AG04450 (cell line): Measurements from ENCODE around the gene STT3B. TPM values are rescaled to one million over a fixed set of nuclear protein-coding genes. Genes with fewer than 3 reads are reported as not detected.

ENCODE experiments used
- CTCF ChIA-PET: fragments of 300-600, 350-600 bp; formaldehyde crosslinking; extraction: SDS; loops from one replicate; lab custom pipeline; 2022; ENCODE audit warnings: antibody characterized with exemption, inconsistent platforms; lab: Charles Lee
- POLR2A ChIA-PET: fragments of 350-600 bp; formaldehyde crosslinking; extraction: SDS; loops from one replicate; lab custom pipeline; 2021; ENCODE audit warnings: antibody characterized with exemption, inconsistent platforms; lab: Yijun Ruan, JAX
- DNase-seq: peaks from one replicate; pipeline ENCODE4 v3.0.0-alpha.2; 2011; ENCODE audit warnings: low read depth, low spot score
- H3K27ac ChIP-seq: one replicate; pipeline ENCODE4 v1.5.1; 2012; ENCODE audit warnings: low read depth, low read length, control low read depth
- H3K27me3 ChIP-seq: one replicate; pipeline ENCODE4 v1.6.0; 2012; ENCODE audit warnings: low read length; ENCODE audit not compliant: control insufficient read depth, insufficient read depth
- H3K4me3 ChIP-seq: 2 replicates; pipeline ENCODE4 v1.5.1; 2011; ENCODE audit warnings: mild to moderate bottlenecking, low read depth, low read length, control low read depth
- H3K9me3 ChIP-seq: 2 replicates; pipeline ENCODE4 v1.5.1; 2012; ENCODE audit warnings: low read length; ENCODE audit not compliant: control insufficient read depth, insufficient read depth
- polyA plus RNA-seq: library from polyadenylated mRNA; depleted of rRNA; stranded (reverse); fragments of >200 nt; gene quantifications from 2 replicates; pipeline ENCODE4 v1.2.3, GENCODE V29; 2011
- TF ChIP-seq, protein P1 (sequence below): IDR thresholded peaks from 2 replicates; pipeline ENCODE4 v1.5.1; 2011; ENCODE audit warnings: low read depth, low read length, control low read depth, inconsistent platforms

Gene STT3B
- polyA plus RNA-seq, 1 experiment = 112 TPM

DNA sequence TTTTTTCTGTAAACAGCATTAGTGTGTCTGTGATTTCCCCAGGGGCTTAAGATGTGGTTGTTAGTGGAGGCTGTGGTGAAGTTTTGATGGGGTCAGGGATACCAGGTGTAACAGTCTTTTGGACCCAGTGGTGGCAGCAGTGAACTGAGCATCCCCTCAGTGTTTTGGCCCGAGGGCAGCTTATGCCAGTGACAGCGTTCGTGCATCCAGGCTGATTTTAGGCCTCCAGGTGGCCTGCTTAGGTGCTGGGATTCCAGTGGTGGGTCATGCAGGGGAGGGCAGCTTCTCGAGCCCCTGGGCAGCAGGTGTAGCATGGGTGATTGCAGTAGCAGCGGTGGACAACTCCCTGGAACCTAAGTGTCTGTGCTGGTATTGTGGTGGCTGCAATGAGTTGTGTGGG, 29.2 kb downstream of the STT3B start:
- POLR2A ChIA-PET = no interaction called here
- Histone ChIP-seq H3K27me3 (no peaks in the 10 kb centered on the region), H3K9me3 (no peaks in the 10 kb centered on the region; the same call in 1 of the 2 replicates), H3K4me3 (no peak overlapping the region), H3K27ac (no peak overlapping the region)
- no peak for DNase-seq
- TF ChIP-seq, protein P1, sequence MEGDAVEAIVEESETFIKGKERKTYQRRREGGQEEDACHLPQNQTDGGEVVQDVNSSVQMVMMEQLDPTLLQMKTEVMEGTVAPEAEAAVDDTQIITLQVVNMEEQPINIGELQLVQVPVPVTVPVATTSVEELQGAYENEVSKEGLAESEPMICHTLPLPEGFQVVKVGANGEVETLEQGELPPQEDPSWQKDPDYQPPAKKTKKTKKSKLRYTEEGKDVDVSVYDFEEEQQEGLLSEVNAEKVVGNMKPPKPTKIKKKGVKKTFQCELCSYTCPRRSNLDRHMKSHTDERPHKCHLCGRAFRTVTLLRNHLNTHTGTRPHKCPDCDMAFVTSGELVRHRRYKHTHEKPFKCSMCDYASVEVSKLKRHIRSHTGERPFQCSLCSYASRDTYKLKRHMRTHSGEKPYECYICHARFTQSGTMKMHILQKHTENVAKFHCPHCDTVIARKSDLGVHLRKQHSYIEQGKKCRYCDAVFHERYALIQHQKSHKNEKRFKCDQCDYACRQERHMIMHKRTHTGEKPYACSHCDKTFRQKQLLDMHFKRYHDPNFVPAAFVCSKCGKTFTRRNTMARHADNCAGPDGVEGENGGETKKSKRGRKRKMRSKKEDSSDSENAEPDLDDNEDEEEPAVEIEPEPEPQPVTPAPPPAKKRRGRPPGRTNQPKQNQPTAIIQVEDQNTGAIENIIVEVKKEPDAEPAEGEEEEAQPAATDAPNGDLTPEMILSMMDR = no peak
- CTCF ChIA-PET = no interaction called here

DNA sequence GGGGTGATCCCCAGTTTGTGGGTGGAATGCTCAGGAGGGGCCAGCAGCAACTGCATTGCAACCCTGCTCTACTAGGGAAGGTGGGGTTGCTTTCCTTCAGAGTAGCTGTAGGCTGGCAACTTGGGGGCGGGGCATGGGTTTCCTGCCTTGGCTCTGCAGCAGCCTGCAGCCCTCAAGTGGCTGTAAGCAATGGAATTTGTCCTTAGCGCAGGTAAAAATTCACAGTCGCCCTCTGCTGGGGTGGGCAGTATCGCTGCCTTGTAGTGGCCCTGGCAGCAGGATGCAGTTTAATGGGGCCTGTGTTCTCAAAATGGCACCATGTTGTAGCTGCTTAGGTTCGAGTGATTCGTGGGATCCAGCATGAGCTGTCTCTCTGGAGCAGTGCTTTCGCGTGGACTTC, 29.8 kb downstream of the STT3B start:
- DNase-seq = no peak
- TF ChIP-seq, protein P1 = no peak
- Histone ChIP-seq H3K4me3 (no peak overlapping the region), H3K27me3 (no peaks in the 10 kb centered on the region), H3K27ac (no peak overlapping the region), H3K9me3 (no peaks in the 10 kb centered on the region; the same call in 1 of the 2 replicates)
- CTCF ChIA-PET = interaction anchor here (0.9 kb wide), 1 partner anchor 29 kb away, joined by 3 read pairs; no protein-coding TSS in a partner anchor
- POLR2A ChIA-PET = no interaction called here

DNA sequence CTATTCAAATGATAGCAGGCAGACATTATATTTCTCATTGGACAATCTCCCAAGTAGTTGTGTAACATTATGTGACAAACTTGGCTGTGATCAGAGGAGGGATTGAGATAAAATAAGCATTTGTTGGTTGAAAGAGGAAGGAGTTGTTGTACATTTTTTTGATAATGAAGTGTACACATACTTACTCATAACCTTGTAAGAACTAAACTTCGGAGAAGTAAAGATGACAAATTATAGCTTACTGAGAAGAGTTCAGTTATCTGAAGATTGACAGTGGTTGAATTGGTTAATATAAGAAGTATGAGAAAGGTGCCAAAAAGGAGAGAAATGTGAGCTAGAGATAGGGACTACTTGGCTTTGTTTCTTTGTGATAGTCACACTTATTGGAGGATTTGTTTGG, 32.6 kb downstream of the STT3B start:
- TF ChIP-seq, protein P1 = no peak
- ChIA-PET CTCF (no interaction called here), POLR2A (no interaction called here)
- Histone ChIP-seq H3K27ac (no peak overlapping the region), H3K9me3 (no peaks in the 10 kb centered on the region), H3K27me3 (no peaks in the 10 kb centered on the region), H3K4me3 (no peak overlapping the region)
- DNase-seq = no peak

DNA sequence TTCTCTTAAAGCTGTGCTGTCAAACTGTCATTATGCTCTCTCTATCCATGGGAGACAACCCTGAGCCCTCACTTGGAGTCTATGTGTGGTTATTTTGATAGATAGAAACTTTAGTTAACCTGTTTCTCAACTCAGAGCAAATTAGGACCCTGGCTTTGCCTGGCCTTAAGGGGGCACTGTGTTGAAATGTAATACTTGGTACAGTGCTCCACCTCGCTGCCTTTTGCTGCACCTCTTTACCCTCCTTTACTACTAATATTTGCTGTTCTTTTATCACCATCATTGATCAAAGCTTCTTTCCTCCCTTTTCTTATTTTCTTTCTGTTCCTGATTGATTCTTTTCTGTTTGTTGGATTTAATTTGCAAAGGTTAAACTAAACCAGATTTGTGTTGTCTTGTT, 34.3 kb downstream of the STT3B start:
- ChIA-PET CTCF (interaction anchor here (0.5 to 1.2 kb wide), 2 partner anchors 23 to 549 kb away, joined by 3 read pairs; no protein-coding TSS in a partner anchor), POLR2A (no interaction called here)
- Histone ChIP-seq H3K4me3 (no peak overlapping the region), H3K27me3 (no peaks in the 10 kb centered on the region), H3K27ac (no peak overlapping the region), H3K9me3 (no peaks in the 10 kb centered on the region)
- TF ChIP-seq, protein P1 = peak; percentile 26; the same call in 1 of the 2 replicates
- DNase-seq = no peak

DNA sequence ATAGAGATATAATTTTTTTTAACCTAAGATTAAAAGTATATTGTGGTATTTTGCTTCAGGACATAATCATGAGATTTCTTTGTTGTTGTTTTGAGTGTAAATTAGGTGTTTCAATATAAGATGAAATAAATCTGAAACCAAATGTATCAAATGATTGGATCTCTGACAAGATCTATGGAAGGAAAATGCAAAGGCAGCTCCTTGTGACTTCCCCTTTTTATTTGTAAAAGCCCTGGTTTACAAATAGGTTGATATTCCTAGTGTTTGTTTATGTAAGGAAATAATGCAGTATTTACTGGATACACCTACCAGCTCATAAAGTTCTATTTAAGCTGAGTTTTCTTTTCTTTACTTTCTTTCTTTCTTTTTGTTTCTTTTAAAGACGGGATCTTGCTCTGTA, 35.9 kb downstream of the STT3B start:
- ChIA-PET CTCF (interaction anchor here (1.4 to 2.0 kb wide), 2 partner anchors 18 to 200 kb away, joined by 3 to 9 read pairs; no protein-coding TSS in a partner anchor), POLR2A (no interaction called here)
- Histone ChIP-seq H3K4me3 (no peak overlapping the region), H3K27me3 (no peaks in the 10 kb centered on the region), H3K9me3 (no peaks in the 10 kb centered on the region), H3K27ac (no peak overlapping the region)
- no peak for DNase-seq
- TF ChIP-seq, protein P1 = no peak
